ENCODE data around the gene RAI1.

RAI1 gene

GRCh38 chr17:17693253-17694168, 12.3 kb downstream of the RAI1 start:
- CTCF ChIA-PET = interaction anchor here (0.8 to 1.5 kb wide), 3 partner anchors 11 to 167 kb away, joined by 3 read pairs; no protein-coding TSS in a partner anchor
- POLR2A ChIA-PET = interaction anchor here (0.6 to 3.6 kb wide), 13 partner anchors 11 to 228 kb away, joined by 3 to 25 read pairs (median 3); partner anchors contain the start of gene SREBF1
- TF ChIP-seq ARNT (IDR thresholded peaks at IDR 0.05) (no peak), LEF1 (IDR thresholded peaks at IDR 0.05; ENCODE audit: borderline replicate concordance) (no peak), CTBP1 (IDR thresholded peaks at IDR 0.05; ENCODE audit: borderline replicate concordance) (no peak), SP1 (IDR thresholded peaks at IDR 0.05) (no peak)
- no peak for DNase-seq (ENCODE audit: extremely low spot score)

GRCh38 chr17:17694169-17695081, 13.2 kb downstream of the RAI1 start:
- peak; percentile 82 for DNase-seq (ENCODE audit: extremely low spot score)
- ChIA-PET CTCF (interaction anchor here (0.6 to 1.5 kb wide), 4 partner anchors 14 to 166 kb away, joined by 3 to 4 read pairs (median 4); no protein-coding TSS in a partner anchor), POLR2A (interaction anchor here (0.6 to 3.6 kb wide), 10 partner anchors 11 to 147 kb away, joined by 3 to 25 read pairs (median 4); partner anchors contain the start of gene SREBF1)
- TF ChIP-seq L3MBTL2 (conservative IDR thresholded peaks at IDR 0.05) (peak; percentile 95), FOXK2 (IDR thresholded peaks at IDR 0.05) (no peak), HDGF (IDR thresholded peaks at IDR 0.05; ENCODE audit: borderline replicate concordance) (0 out of 2 replicates have a peak, but pooled peaks have one; percentile 77)

- TF ChIP-seq SP1 (IDR thresholded peaks at IDR 0.05) = no peak
- CTCF ChIA-PET = interaction anchor here (1.5 kb wide), 1 partner anchor 16 kb away, joined by 4 read pairs; no protein-coding TSS in a partner anchor
- POLR2A ChIA-PET = no interaction called here
- DNase-seq (ENCODE audit: extremely low spot score) = no peak
Observed at GRCh38 chr17:17696085-17696484, 14.8 kb downstream of the RAI1 start.

GRCh38 chr17:17696882-17697633, 15.8 kb downstream of the RAI1 start:
- DNase-seq (ENCODE audit: extremely low spot score) = no peak
- CTCF ChIA-PET = interaction anchor here (0.6 kb wide), 1 partner anchor 427 kb away, joined by 7 read pairs; no protein-coding TSS in a partner anchor
- POLR2A ChIA-PET = interaction anchor here (1.1 kb wide), 2 partner anchors 10 to 15 kb away, joined by 4 to 5 read pairs; no protein-coding TSS in a partner anchor
- TF ChIP-seq NFRKB (IDR thresholded peaks at IDR 0.05) (no peak), CTBP1 (IDR thresholded peaks at IDR 0.05; ENCODE audit: borderline replicate concordance) (no peak), TARDBP (IDR thresholded peaks at IDR 0.05) (no peak), SP1 (IDR thresholded peaks at IDR 0.05) (no peak), FOXA1 (IDR thresholded peaks at IDR 0.05) (no peak), PKNOX1 (IDR thresholded peaks at IDR 0.05) (no peak), BHLHE40 (IDR thresholded peaks at IDR 0.05; ENCODE audit: borderline replicate concordance) (no peak)

GRCh38 chr17:17698371-17698770, 17.1 kb downstream of the RAI1 start:
- ChIA-PET POLR2A (no interaction called here), CTCF (no interaction called here)
- DNase-seq (ENCODE audit: extremely low spot score) = no peak
- TF ChIP-seq L3MBTL2 (conservative IDR thresholded peaks at IDR 0.05) (no peak), SUZ12 (IDR thresholded peaks at IDR 0.05) (no peak), BHLHE40 (IDR thresholded peaks at IDR 0.05; ENCODE audit: borderline replicate concordance) (no peak), ARNT (IDR thresholded peaks at IDR 0.05) (no peak), NFRKB (IDR thresholded peaks at IDR 0.05) (no peak), TARDBP (IDR thresholded peaks at IDR 0.05) (no peak), PKNOX1 (IDR thresholded peaks at IDR 0.05) (no peak), CTBP1 (IDR thresholded peaks at IDR 0.05; ENCODE audit: borderline replicate concordance) (no peak), HDGF (IDR thresholded peaks at IDR 0.05; ENCODE audit: borderline replicate concordance) (no peak), ZNF384 (IDR thresholded peaks at IDR 0.05) (no peak)

GRCh38 chr17:17698869-17699351, 17.7 kb downstream of the RAI1 start:
- no peak for TF ChIP-seq CTBP1 (IDR thresholded peaks at IDR 0.05; ENCODE audit: borderline replicate concordance)
- TF ChIP-seq L3MBTL2 (conservative IDR thresholded peaks at IDR 0.05) = no peak
- no peak for TF ChIP-seq ARNT (IDR thresholded peaks at IDR 0.05)
- TF ChIP-seq FOXK2 (IDR thresholded peaks at IDR 0.05) = no peak
- TF ChIP-seq SUZ12 (IDR thresholded peaks at IDR 0.05) = no peak
- TF ChIP-seq PKNOX1 (IDR thresholded peaks at IDR 0.05) = no peak
- no peak for TF ChIP-seq FOXM1 (IDR thresholded peaks at IDR 0.05; ENCODE audit: borderline replicate concordance)
- no peak for TF ChIP-seq NFRKB (IDR thresholded peaks at IDR 0.05)
- no peak for TF ChIP-seq TARDBP (IDR thresholded peaks at IDR 0.05)
- no peak for TF ChIP-seq FOXA1 (IDR thresholded peaks at IDR 0.05)
- no peak for TF ChIP-seq SP1 (IDR thresholded peaks at IDR 0.05)
- TF ChIP-seq HDGF (IDR thresholded peaks at IDR 0.05; ENCODE audit: borderline replicate concordance) = no peak
- no peak for TF ChIP-seq ELF4 (IDR thresholded peaks at IDR 0.05)
- TF ChIP-seq ZNF384 (IDR thresholded peaks at IDR 0.05) = no peak
- no peak for TF ChIP-seq BHLHE40 (IDR thresholded peaks at IDR 0.05; ENCODE audit: borderline replicate concordance)
- no peak for TF ChIP-seq LEF1 (IDR thresholded peaks at IDR 0.05; ENCODE audit: borderline replicate concordance)
- ChIA-PET POLR2A (no interaction called here), CTCF (no interaction called here)
- DNase-seq (ENCODE audit: extremely low spot score) = no peak

Data from HEK293T (cell line).